GM12874 (cell line): ENCODE data around the gene MRPL1.

Source experiments
- TF ChIP-seq, protein P1 (sequence below): IDR thresholded peaks from 2 replicates; pipeline ENCODE4 v1.5.1; 2011; ENCODE audit warnings: low read depth, mild to moderate bottlenecking, control low read depth, low read length, moderate library complexity; ENCODE audit not compliant: insufficient read depth

Gene MRPL1

DNA sequence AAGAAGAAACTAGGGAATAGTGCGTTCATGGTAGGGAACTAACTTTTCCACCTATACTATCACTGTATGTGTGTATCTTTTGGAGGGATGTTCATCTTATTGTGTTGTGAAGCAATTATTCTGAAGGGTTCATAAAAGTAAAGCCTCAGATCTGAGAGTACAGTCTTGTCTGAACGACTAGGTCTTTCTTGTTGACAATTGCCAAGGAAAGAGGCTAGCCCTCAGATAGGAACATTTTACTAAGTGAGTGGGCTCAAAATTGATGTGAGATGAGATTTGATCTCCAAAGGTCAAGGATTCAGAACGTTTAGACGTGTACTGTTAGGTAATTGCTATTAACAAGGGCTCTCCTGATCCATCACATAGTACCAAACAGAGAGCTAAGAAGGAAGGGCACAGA is 28.2 kb upstream of the MRPL1 start:
- TF ChIP-seq, protein P1, sequence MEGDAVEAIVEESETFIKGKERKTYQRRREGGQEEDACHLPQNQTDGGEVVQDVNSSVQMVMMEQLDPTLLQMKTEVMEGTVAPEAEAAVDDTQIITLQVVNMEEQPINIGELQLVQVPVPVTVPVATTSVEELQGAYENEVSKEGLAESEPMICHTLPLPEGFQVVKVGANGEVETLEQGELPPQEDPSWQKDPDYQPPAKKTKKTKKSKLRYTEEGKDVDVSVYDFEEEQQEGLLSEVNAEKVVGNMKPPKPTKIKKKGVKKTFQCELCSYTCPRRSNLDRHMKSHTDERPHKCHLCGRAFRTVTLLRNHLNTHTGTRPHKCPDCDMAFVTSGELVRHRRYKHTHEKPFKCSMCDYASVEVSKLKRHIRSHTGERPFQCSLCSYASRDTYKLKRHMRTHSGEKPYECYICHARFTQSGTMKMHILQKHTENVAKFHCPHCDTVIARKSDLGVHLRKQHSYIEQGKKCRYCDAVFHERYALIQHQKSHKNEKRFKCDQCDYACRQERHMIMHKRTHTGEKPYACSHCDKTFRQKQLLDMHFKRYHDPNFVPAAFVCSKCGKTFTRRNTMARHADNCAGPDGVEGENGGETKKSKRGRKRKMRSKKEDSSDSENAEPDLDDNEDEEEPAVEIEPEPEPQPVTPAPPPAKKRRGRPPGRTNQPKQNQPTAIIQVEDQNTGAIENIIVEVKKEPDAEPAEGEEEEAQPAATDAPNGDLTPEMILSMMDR = no peak

DNA sequence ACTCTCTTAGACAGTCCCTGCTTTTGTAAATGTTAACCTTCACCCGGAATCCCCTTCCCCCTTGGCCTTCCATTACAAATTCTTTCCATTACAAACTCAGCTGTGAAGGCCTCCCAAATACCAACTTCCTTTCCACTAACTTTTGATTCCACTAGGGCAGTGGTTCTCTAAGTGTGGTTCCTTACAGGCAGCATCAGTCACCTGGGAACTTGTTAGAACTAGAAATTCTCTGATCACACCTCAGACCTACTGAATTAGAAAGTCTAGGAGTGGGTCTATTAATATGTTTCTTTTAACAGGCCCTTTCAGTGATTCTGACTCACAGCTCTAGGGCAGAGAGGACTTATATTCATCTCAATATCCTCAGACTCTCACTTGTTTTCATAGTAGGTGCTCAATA is 19.0 kb upstream of the MRPL1 start:
- TF ChIP-seq, protein P1 = no peak

DNA sequence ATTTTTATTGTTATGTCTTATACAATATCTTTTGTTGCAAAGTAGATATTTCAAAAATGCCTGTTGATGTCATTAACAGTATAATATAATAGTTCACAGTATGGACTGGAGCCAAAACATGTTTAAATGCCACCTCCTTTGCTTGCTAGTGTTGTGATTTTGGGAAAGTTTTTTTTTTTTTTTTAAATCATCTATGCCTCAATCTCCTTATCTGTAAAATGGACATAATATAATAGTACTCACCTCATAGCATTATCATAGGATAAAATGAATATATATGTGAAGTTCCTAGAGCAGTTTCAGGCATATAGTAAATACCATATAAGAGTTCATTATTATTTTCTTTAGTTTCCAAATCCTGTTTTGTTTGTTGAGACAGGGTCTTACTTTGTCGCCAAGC is 18.3 kb upstream of the MRPL1 start:
- TF ChIP-seq, protein P1 = no peak

DNA sequence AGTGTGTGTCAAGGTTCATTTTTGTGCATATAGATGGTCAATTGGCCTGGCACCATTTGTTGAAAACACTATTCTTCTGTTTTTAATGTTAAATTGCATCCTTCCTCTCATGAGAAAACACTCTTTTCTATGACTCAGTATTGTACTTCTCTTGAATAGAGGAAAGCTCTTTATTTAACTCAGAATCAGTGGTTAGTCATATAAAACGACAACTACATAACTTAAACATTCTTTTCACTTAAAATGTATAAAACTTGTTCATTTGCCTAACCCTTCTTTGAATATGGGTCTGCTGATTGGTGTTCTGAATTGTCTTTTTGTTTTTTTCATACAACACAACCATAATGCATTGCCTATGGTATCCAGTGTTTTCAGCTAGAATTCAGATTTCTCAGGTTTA is 17.2 kb upstream of the MRPL1 start:
- TF ChIP-seq, protein P1 = no peak

DNA sequence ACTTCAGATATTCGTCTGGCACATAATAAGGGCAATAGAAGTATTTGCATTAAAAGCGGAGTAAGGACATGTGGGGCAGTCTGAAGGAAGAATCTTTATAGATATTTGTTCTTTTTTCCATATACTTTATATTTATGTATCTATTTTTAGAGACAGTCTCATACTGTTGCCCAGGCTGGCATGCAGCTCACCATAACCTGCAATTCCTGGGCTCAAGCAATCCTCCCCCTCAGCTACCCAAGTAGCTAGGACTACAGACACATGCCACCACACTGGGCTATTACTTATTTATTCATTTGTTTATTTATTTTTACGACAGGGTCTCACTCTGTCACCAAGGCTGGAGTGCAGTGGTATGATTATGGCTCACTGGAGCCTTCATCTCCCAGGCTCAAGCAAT is 16.7 kb upstream of the MRPL1 start:
- TF ChIP-seq, protein P1 = no peak

DNA sequence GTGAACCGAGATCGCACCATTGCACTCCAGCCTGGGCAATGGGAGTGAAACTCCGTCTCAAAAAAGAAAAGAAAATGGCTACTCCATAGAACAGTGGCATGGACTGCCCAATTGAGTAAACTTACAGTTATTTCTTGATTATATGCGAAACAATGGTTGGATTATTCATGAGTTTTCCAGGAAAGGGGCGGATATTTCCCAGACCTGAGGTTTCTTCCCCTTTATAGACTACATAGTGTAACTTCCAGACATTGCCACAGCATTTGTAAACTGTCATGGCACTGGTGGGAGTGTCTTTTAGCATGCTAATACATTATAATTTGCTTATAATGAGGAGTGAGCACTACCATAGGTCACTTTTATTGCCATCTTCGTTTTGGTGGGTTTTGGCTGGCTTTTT is 14.1 kb upstream of the MRPL1 start:
- TF ChIP-seq, protein P1 = no peak

DNA sequence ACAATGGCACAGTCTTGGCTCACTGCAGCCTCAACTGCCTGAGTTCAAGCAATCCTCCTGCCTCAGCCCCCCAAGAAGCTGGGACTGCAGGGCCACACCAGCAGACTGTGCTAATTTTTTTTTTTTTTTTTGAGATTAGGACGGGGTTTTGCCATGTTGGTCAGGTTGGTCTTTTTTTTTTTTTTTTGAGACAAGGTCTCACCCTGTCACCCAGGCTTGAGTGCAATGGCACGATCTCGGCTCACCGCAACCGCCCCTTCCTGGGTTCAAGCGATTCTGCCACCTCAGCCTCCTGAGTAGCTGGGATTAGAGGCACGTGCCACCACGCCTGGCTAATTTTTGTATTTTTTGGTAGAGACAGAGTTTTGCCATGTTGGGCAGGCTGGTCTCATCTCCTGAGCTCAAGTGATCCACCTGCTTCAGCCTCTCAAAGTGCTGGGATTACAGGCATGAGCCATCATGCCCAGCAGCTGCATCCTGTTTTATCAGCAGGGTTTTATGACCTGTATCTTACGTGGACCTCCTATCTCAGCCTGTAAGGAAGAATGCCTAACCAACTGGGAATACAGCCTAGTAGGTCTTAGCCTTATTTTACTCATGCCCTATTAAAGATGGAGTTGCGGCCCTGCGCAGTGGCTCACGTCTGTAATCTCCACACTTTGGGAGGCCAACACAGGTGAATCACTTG is 13.2 kb upstream of the MRPL1 start:
- TF ChIP-seq, protein P1 = no peak
